ENCODE results near the gene E2F2.
"Not testable (repeated sequence)": the region's sequence is repeated elsewhere in the genome, so short reads cannot be mapped to it uniquely, and the experiment has no call there.

The E2F2 gene

GRCh38 chr1:23506376-23507107 lies 24.5 kb downstream of the E2F2 start:
- no peak overlapping the region for H3K9ac ChIP-seq (ENCODE audit: low read length)
- H3K9me3 ChIP-seq (ENCODE audit: low read length): no peaks in the 10 kb centered on the region
- no peaks in the 10 kb centered on the region for H3K36me3 ChIP-seq (ENCODE audit: insufficient read depth, low read length)

GRCh38 chr1:23505851-23506250 lies 25.2 kb downstream of the E2F2 start:
- Histone ChIP-seq H3K4me1 (ENCODE audit: insufficient read depth, low read length) (no peaks in the 10 kb centered on the region), H3K9ac (ENCODE audit: low read length) (no peak overlapping the region), H3K4me3 (ENCODE audit: low read depth in 1 of 2, low read length in 2 of 2) (no peak overlapping the region), H3K36me3 (ENCODE audit: insufficient read depth, low read length) (no peaks in the 10 kb centered on the region), H3K9me3 (ENCODE audit: low read length) (no peaks in the 10 kb centered on the region), H3K27ac (ENCODE audit: low read depth, low read length) (no peak overlapping the region), H3K27me3 (ENCODE audit: control insufficient read depth in 1 of 2, insufficient read depth in 2 of 2, low read length in 2 of 2) (no peaks in the 10 kb centered on the region)

More at GRCh38 chr1:23506376-23507107, 24.5 kb downstream of the E2F2 start:
- H3K4me3 ChIP-seq (ENCODE audit: low read depth in 1 of 2, low read length in 2 of 2): no peak overlapping the region
- H3K27ac ChIP-seq (ENCODE audit: low read depth, low read length): no peak overlapping the region
- no peaks in the 10 kb centered on the region for H3K4me1 ChIP-seq (ENCODE audit: insufficient read depth, low read length)
- H3K27me3 ChIP-seq (ENCODE audit: control insufficient read depth in 1 of 2, insufficient read depth in 2 of 2, low read length in 2 of 2): no peaks in the 10 kb centered on the region

- not testable (repeated sequence) for H3K27ac ChIP-seq (ENCODE audit: low read depth, low read length); H3K9ac ChIP-seq (ENCODE audit: low read length); H3K4me1 ChIP-seq (ENCODE audit: insufficient read depth, low read length); H3K4me3 ChIP-seq (ENCODE audit: low read depth in 1 of 2, low read length in 2 of 2); H3K27me3 ChIP-seq (ENCODE audit: control insufficient read depth in 1 of 2, insufficient read depth in 2 of 2, low read length in 2 of 2); H3K36me3 ChIP-seq (ENCODE audit: insufficient read depth, low read length); H3K9me3 ChIP-seq (ENCODE audit: low read length)
These were observed 26.9 kb downstream of the E2F2 start for GRCh38 chr1:23504156-23504555.

GRCh38 chr1:23502951-23503350 lies 28.1 kb downstream of the E2F2 start:
- Histone ChIP-seq H3K4me1 (ENCODE audit: insufficient read depth, low read length) (no peaks in the 10 kb centered on the region), H3K27ac (ENCODE audit: low read depth, low read length) (no peak overlapping the region), H3K9ac (ENCODE audit: low read length) (no peak overlapping the region), H3K4me3 (ENCODE audit: low read depth in 1 of 2, low read length in 2 of 2) (no peak overlapping the region), H3K9me3 (ENCODE audit: low read length) (no peaks in the 10 kb centered on the region), H3K27me3 (ENCODE audit: control insufficient read depth in 1 of 2, insufficient read depth in 2 of 2, low read length in 2 of 2) (no peaks in the 10 kb centered on the region), H3K36me3 (ENCODE audit: insufficient read depth, low read length) (no peaks in the 10 kb centered on the region)

- H3K9me3 ChIP-seq (ENCODE audit: low read length): no peaks in the 10 kb centered on the region
- H3K36me3 ChIP-seq (ENCODE audit: insufficient read depth, low read length): no peaks in the 10 kb centered on the region
- no peaks in the 10 kb centered on the region for H3K27me3 ChIP-seq (ENCODE audit: control insufficient read depth in 1 of 2, insufficient read depth in 2 of 2, low read length in 2 of 2)
These were observed 30.6 kb downstream of the E2F2 start for GRCh38 chr1:23500466-23500865.

GRCh38 chr1:23497777-23498439 lies 33.1 kb downstream of the E2F2 start:
- Histone ChIP-seq H3K9ac (ENCODE audit: low read length) (no peak overlapping the region), H3K27me3 (ENCODE audit: control insufficient read depth in 1 of 2, insufficient read depth in 2 of 2, low read length in 2 of 2) (no peaks in the 10 kb centered on the region), H3K4me3 (ENCODE audit: low read depth in 1 of 2, low read length in 2 of 2) (no peak overlapping the region), H3K36me3 (ENCODE audit: insufficient read depth, low read length) (no peaks in the 10 kb centered on the region), H3K4me1 (ENCODE audit: insufficient read depth, low read length) (no peaks in the 10 kb centered on the region), H3K9me3 (ENCODE audit: low read length) (no peaks in the 10 kb centered on the region), H3K27ac (ENCODE audit: low read depth, low read length) (no peak overlapping the region)

More at GRCh38 chr1:23500466-23500865, 30.6 kb downstream of the E2F2 start:
- no peaks in the 10 kb centered on the region for H3K4me1 ChIP-seq (ENCODE audit: insufficient read depth, low read length)
- H3K27ac ChIP-seq (ENCODE audit: low read depth, low read length): no peak overlapping the region
- H3K9ac ChIP-seq (ENCODE audit: low read length): no peak overlapping the region
- no peak overlapping the region for H3K4me3 ChIP-seq (ENCODE audit: low read depth in 1 of 2, low read length in 2 of 2)

GRCh38 chr1:23496490-23497181 lies 34.4 kb downstream of the E2F2 start:
- Histone ChIP-seq H3K36me3 (ENCODE audit: insufficient read depth, low read length) (no peaks in the 10 kb centered on the region), H3K27ac (ENCODE audit: low read depth, low read length) (no peak overlapping the region), H3K9me3 (ENCODE audit: low read length) (no peaks in the 10 kb centered on the region), H3K4me3 (ENCODE audit: low read depth in 1 of 2, low read length in 2 of 2) (no peak overlapping the region), H3K9ac (ENCODE audit: low read length) (no peak overlapping the region), H3K4me1 (ENCODE audit: insufficient read depth, low read length) (no peaks in the 10 kb centered on the region), H3K27me3 (ENCODE audit: control insufficient read depth in 1 of 2, insufficient read depth in 2 of 2, low read length in 2 of 2) (no peaks in the 10 kb centered on the region)

- H3K4me1 ChIP-seq (ENCODE audit: insufficient read depth, low read length); H3K4me3 ChIP-seq (ENCODE audit: low read depth in 1 of 2, low read length in 2 of 2); H3K9me3 ChIP-seq (ENCODE audit: low read length); H3K27ac ChIP-seq (ENCODE audit: low read depth, low read length); H3K9ac ChIP-seq (ENCODE audit: low read length); H3K27me3 ChIP-seq (ENCODE audit: control insufficient read depth in 1 of 2, insufficient read depth in 2 of 2, low read length in 2 of 2); H3K36me3 ChIP-seq (ENCODE audit: insufficient read depth, low read length): not testable (repeated sequence)
These were observed 36.2 kb downstream of the E2F2 start for GRCh38 chr1:23494836-23495235.

- not testable (repeated sequence) for H3K9me3 ChIP-seq (ENCODE audit: low read length); H3K9ac ChIP-seq (ENCODE audit: low read length); H3K36me3 ChIP-seq (ENCODE audit: insufficient read depth, low read length)
These were observed 38.3 kb downstream of the E2F2 start for GRCh38 chr1:23492776-23493175.

GRCh38 chr1:23492132-23492720 lies 38.8 kb downstream of the E2F2 start:
- H3K4me1 ChIP-seq (ENCODE audit: insufficient read depth, low read length): no peaks in the 10 kb centered on the region
- H3K9me3 ChIP-seq (ENCODE audit: low read length): no peaks in the 10 kb centered on the region
- no peak overlapping the region for H3K27ac ChIP-seq (ENCODE audit: low read depth, low read length)
- H3K9ac ChIP-seq (ENCODE audit: low read length): no peak overlapping the region
- H3K36me3 ChIP-seq (ENCODE audit: insufficient read depth, low read length): no peaks in the 10 kb centered on the region
- H3K4me3 ChIP-seq (ENCODE audit: low read depth in 1 of 2, low read length in 2 of 2): no peak overlapping the region
- H3K27me3 ChIP-seq (ENCODE audit: control insufficient read depth in 1 of 2, insufficient read depth in 2 of 2, low read length in 2 of 2): no peaks in the 10 kb centered on the region

More at GRCh38 chr1:23492776-23493175, 38.3 kb downstream of the E2F2 start:
- not testable (repeated sequence) for H3K27me3 ChIP-seq (ENCODE audit: control insufficient read depth in 1 of 2, insufficient read depth in 2 of 2, low read length in 2 of 2); H3K27ac ChIP-seq (ENCODE audit: low read depth, low read length); H3K4me1 ChIP-seq (ENCODE audit: insufficient read depth, low read length); H3K4me3 ChIP-seq (ENCODE audit: low read depth in 1 of 2, low read length in 2 of 2)

GRCh38 chr1:23489842-23490241 lies 41.2 kb downstream of the E2F2 start:
- no peaks in the 10 kb centered on the region for H3K27me3 ChIP-seq (ENCODE audit: control insufficient read depth in 1 of 2, insufficient read depth in 2 of 2, low read length in 2 of 2)
- H3K4me1 ChIP-seq (ENCODE audit: insufficient read depth, low read length): peaks cover 3% of the 10 kb centered on the region
- H3K27ac ChIP-seq (ENCODE audit: low read depth, low read length): no peak overlapping the region
- H3K4me3 ChIP-seq (ENCODE audit: low read depth in 1 of 2, low read length in 2 of 2): no peak overlapping the region
- H3K9me3 ChIP-seq (ENCODE audit: low read length): no peaks in the 10 kb centered on the region
- no peak overlapping the region for H3K9ac ChIP-seq (ENCODE audit: low read length)
- H3K36me3 ChIP-seq (ENCODE audit: insufficient read depth, low read length): no peaks in the 10 kb centered on the region
